Measurements from ENCODE around the gene SVEP1. TPM values are rescaled to one million over a fixed set of nuclear protein-coding genes. Genes with fewer than 3 reads are reported as not detected.

SVEP1 gene
- total RNA-seq, 1 experiment from 2014 or later, result 0.04 TPM

GRCh38 chr9:110316261-110317075, 263.1 kb downstream of the SVEP1 start:
- no peaks in the 10 kb centered on the region for H4K20me1 ChIP-seq (ENCODE audit: low read length)
- no peak for TF ChIP-seq EZH2phosphoT487 (IDR thresholded peaks at IDR 0.05; ENCODE audit: borderline replicate concordance, low read length)
- no peak for TF ChIP-seq EZH2 (IDR thresholded peaks at IDR 0.05; ENCODE audit: low read length, unreplicated experiment)
- no peak for TF ChIP-seq CTCF (conservative IDR thresholded peaks at IDR 0.05; ENCODE audit: low read depth, low read length)
- no peaks in the 10 kb centered on the region for H3F3A ChIP-seq (ENCODE audit: low read length, unreplicated experiment)
- no peaks in the 10 kb centered on the region for H3K9me2 ChIP-seq (replicated peaks; ENCODE audit: low read length)
- no peak overlapping the region for H2AFZ ChIP-seq (ENCODE audit: low read length)
- no peaks in the 10 kb centered on the region for H3K9me3 ChIP-seq (ENCODE audit: low read length)
- H3K4me2 ChIP-seq (ENCODE audit: low read length), result no peak overlapping the region
- DNase-seq, result no peak
- no peak overlapping the region for H3K9ac ChIP-seq (ENCODE audit: low read length)
- no peak overlapping the region for H3K27ac ChIP-seq (ENCODE audit: low read length)
- no peaks in the 10 kb centered on the region for H3K4me1 ChIP-seq (ENCODE audit: insufficient read depth, low read length)
- no peak for ATAC-seq
- H3K27me3 ChIP-seq (ENCODE audit: low read length), result no peaks in the 10 kb centered on the region
- BruUV-seq (replicated peaks), result no TSS peak
- ChIA-PET POLR2A (ENCODE audit: unreplicated experiment) (interaction anchor here (0.7 kb wide), 1 partner anchor 1283 kb away, joined by 4 read pairs; the partner anchor contains the start of gene PTGR1), CTCF (no interaction called here)
- no peaks in the 10 kb centered on the region for H3K79me2 ChIP-seq (ENCODE audit: low read length)
- H3K36me3 ChIP-seq (ENCODE audit: low read depth, low read length), result no peaks in the 10 kb centered on the region
- intact Hi-C loops (cut with micrococcal nuclease), result no loop called here
- H3K4me3 ChIP-seq (ENCODE audit: low read length), result no peak overlapping the region

Other genes starting within 250 kb of the SVEP1 start
- not detected in 2 replicates for gene TXNDC8, start 241.9 kb downstream of the SVEP1 start, total RNA-seq (2014; rRNA removed)
- gene MUSK, start 89.0 kb upstream of the SVEP1 start, total RNA-seq (2014; rRNA removed), result not detected in 2 replicates